Neutrophil (primary cell): ENCODE results near the gene PLEKHF1.

Experiments used
- H3K27ac ChIP-seq: fragments of 200-600 bp; sonication (generic); 2 replicates; pipeline ENCODE4 v1.5.1; 2016; ENCODE audit warnings: mild to moderate bottlenecking, moderate library complexity
- H3K27me3 ChIP-seq: fragments of 200-600 bp; sonication (generic); 2 replicates; pipeline ENCODE4 v1.6.0; 2016; ENCODE audit warnings: mild to moderate bottlenecking
- H3K36me3 ChIP-seq: fragments of 200-600 bp; sonication (generic); 2 replicates; pipeline ENCODE4 v1.5.1; 2017
- H3K4me1 ChIP-seq, 2 experiments: fragments of 200-600 bp in 1 of 2; sonication (generic) in 1 of 2; 1 replicate in 1 of 2; 2 replicates in 1 of 2; pipeline versions ENCODE4 v1.5.1 to v1.6.1; 2013 to 2016; ENCODE audit warnings: low read depth in 1 of 2, low read length in 1 of 2, mild to moderate bottlenecking in 1 of 2, moderate library complexity in 1 of 2; ENCODE audit not compliant: control insufficient read depth in 1 of 2, insufficient read depth in 1 of 2
- H3K4me3 ChIP-seq, 2 experiments: fragments of 200-600 bp in 1 of 2; sonication (generic) in 1 of 2; 1 replicate in 1 of 2; 2 replicates in 1 of 2; pipeline ENCODE4 v1.5.1; 2013 to 2016; ENCODE audit warnings: low read depth in 1 of 2, low read length in 1 of 2, mild to moderate bottlenecking in 1 of 2, moderate library complexity in 1 of 2
- H3K9me3 ChIP-seq: fragments of 200-600 bp; sonication (generic); 2 replicates; pipeline ENCODE4 v1.5.1; 2016
- TF ChIP-seq, protein P1 (sequence below): fragments of 200-600 bp; sonication (generic); IDR thresholded peaks from 2 replicates; pipeline ENCODE4 v1.5.1; 2016; ENCODE audit warnings: antibody characterized with exemption

PLEKHF1 gene

DNA sequence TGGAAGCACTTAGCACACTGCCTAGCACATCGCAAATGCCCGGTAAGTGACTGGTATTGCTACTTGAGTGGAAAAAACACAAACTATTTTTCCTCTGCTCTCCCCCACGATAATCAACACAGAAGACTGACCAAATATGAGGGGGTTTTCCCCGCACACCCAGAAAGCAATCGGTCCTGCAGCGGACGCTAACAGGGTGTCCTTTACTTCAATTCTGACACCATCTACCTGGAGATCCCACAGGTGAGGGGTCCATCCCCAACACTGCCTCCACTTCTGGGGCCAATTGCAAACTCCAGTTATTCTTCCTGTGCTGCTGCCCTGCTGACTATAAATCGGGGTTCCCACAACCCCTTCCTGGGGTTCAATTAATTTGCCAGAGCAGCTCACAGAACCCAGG, 26.2 kb upstream of the PLEKHF1 start:
- H3K27ac ChIP-seq: no peak overlapping the region
- TF ChIP-seq, protein P1, sequence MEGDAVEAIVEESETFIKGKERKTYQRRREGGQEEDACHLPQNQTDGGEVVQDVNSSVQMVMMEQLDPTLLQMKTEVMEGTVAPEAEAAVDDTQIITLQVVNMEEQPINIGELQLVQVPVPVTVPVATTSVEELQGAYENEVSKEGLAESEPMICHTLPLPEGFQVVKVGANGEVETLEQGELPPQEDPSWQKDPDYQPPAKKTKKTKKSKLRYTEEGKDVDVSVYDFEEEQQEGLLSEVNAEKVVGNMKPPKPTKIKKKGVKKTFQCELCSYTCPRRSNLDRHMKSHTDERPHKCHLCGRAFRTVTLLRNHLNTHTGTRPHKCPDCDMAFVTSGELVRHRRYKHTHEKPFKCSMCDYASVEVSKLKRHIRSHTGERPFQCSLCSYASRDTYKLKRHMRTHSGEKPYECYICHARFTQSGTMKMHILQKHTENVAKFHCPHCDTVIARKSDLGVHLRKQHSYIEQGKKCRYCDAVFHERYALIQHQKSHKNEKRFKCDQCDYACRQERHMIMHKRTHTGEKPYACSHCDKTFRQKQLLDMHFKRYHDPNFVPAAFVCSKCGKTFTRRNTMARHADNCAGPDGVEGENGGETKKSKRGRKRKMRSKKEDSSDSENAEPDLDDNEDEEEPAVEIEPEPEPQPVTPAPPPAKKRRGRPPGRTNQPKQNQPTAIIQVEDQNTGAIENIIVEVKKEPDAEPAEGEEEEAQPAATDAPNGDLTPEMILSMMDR: no peak
- H3K4me1 ChIP-seq: no peaks in the 10 kb centered on the region
- no peaks in the 10 kb centered on the region for H3K27me3 ChIP-seq
- H3K36me3 ChIP-seq: no peaks in the 10 kb centered on the region
- H3K9me3 ChIP-seq: no peaks in the 10 kb centered on the region
- no peak overlapping the region for H3K4me3 ChIP-seq

DNA sequence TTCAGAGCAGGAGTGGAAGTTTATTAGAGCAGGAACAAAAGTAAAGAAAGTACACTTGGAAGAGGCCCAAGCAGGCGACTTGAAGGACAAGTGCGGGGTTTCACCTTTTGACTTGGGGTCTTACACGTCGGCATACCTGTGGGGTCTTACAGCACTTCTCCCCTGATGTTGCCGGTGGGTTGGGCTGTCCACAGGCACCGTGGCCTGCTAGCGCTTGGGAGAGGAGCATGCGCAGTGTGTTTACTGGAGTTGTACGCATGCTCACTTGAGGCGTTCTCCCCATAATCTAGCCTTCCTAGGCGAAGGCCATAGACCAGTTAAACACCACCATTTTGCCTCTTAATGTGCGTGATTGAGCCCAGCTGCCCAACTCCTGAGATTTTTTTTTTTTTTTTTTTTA, 25.0 kb upstream of the PLEKHF1 start:
- no peak overlapping the region for H3K4me3 ChIP-seq
- no peaks in the 10 kb centered on the region for H3K4me1 ChIP-seq
- H3K36me3 ChIP-seq: no peaks in the 10 kb centered on the region
- H3K27ac ChIP-seq: no peak overlapping the region
- H3K27me3 ChIP-seq: peaks cover 3% of the 10 kb centered on the region
- TF ChIP-seq, protein P1: no peak
- H3K9me3 ChIP-seq: no peaks in the 10 kb centered on the region

DNA sequence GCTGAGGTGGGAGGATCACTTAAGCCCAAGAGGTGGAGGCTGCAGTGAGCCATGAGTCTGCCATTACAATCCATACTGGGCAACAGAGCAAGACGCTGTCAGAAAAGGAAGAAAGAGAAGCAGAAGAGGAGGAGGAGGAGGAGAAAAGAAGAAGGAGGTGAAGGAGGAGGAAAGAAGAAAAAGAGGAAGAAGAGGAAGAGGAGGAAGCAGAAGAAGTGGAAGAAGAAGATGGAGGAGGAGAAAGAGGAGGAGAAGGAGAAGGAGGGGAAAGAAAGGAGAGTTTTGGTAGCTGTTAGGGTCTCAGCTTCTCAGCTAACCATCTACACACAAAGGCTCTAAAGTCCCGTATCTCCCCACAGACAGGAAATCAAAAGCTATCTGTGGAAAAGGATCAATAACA, 23.7 kb upstream of the PLEKHF1 start:
- Histone ChIP-seq H3K27ac (no peak overlapping the region), H3K4me1 (no peaks in the 10 kb centered on the region), H3K9me3 (no peaks in the 10 kb centered on the region), H3K27me3 (peaks cover 14% of the 10 kb centered on the region), H3K4me3 (no peak overlapping the region), H3K36me3 (no peaks in the 10 kb centered on the region)
- TF ChIP-seq, protein P1: no peak

DNA sequence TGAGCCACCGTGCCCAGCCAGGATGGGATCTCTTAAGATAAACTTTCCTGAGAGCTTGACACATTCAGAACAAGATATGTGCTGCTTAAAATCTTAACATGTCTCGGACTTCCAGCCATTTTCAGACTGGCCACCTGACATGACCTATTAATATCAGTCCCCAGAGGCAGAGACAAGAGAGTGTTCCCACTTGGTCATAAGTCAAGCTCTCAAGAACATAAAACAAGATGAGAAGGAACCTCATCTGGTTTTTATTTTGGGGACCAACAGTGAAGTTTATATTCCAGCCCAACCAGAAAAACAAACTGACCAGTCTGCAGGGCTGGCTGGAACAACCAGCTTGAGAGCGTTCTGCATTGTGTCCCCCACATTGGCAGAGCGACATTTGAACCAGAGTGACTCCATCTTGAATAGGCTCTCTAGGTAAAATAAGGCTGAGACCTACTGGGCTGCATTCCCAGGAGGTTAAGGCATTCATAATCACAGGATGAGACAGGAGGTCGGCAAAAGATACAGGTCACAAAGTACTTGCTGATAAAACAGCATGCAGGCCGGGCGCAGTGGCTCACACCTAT, 21.8 kb upstream of the PLEKHF1 start:
- H3K36me3 ChIP-seq: no peaks in the 10 kb centered on the region
- H3K4me1 ChIP-seq: no peaks in the 10 kb centered on the region
- no peak overlapping the region for H3K4me3 ChIP-seq
- no peaks in the 10 kb centered on the region for H3K9me3 ChIP-seq
- H3K27ac ChIP-seq: no peak overlapping the region
- TF ChIP-seq, protein P1: no peak
- peaks cover 14% of the 10 kb centered on the region for H3K27me3 ChIP-seq

DNA sequence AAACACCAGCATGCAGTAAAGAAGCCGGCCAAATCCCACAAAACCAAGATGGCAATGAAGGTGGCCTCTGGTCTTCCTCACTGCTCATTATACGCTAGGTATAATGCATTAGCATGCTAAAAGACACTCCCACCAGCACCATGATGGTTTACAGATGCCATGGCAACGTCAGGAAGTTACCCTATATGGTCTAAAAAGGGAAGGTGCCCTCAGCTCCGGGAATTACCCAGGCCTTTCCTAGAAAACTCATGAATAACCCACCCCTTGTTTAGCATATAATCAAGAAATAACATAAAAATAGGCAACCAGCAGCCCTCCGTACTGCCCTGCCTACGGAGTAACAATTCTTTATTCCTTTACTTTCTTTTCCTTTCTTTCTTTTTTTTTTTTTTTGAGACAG, 21.1 kb upstream of the PLEKHF1 start:
- Histone ChIP-seq H3K27me3 (peaks cover 14% of the 10 kb centered on the region), H3K36me3 (no peaks in the 10 kb centered on the region), H3K4me1 (no peaks in the 10 kb centered on the region), H3K27ac (no peak overlapping the region), H3K4me3 (no peak overlapping the region), H3K9me3 (no peaks in the 10 kb centered on the region)
- TF ChIP-seq, protein P1: no peak

DNA sequence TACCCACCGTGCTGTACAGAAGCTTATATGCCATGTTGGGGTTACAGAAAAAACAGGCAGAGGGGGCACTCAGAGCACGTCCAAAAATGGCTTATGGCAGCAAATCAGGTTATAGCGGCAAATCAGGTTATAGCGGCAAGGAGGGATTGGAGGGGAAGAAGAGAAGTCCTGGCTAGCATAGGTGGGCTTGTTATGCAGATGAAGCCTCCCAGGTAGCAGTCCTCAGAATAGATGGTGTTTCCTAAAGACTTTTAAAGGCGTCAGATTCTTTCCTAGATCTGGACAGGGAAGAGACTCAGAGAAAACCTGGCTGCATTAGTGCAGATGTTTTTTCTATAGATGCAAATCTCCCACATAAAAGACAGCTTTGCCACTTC, 19.8 kb upstream of the PLEKHF1 start:
- Histone ChIP-seq H3K27me3 (peaks cover 14% of the 10 kb centered on the region), H3K9me3 (no peaks in the 10 kb centered on the region), H3K4me1 (no peaks in the 10 kb centered on the region), H3K4me3 (no peak overlapping the region), H3K36me3 (no peaks in the 10 kb centered on the region), H3K27ac (no peak overlapping the region)
- TF ChIP-seq, protein P1: no peak
